ENCODE results near the gene NENF. TPM values are rescaled to one million over a fixed set of nuclear protein-coding genes. Genes with fewer than 3 reads are reported as not detected.

The NENF gene
- total RNA-seq, 4 donors from 2014 or later = 82.8 to 139 (median 84.6) TPM

GRCh38 chr1:212463565-212464285 lies 31.0 kb downstream of the NENF start:
- TF ChIP-seq, protein P1, sequence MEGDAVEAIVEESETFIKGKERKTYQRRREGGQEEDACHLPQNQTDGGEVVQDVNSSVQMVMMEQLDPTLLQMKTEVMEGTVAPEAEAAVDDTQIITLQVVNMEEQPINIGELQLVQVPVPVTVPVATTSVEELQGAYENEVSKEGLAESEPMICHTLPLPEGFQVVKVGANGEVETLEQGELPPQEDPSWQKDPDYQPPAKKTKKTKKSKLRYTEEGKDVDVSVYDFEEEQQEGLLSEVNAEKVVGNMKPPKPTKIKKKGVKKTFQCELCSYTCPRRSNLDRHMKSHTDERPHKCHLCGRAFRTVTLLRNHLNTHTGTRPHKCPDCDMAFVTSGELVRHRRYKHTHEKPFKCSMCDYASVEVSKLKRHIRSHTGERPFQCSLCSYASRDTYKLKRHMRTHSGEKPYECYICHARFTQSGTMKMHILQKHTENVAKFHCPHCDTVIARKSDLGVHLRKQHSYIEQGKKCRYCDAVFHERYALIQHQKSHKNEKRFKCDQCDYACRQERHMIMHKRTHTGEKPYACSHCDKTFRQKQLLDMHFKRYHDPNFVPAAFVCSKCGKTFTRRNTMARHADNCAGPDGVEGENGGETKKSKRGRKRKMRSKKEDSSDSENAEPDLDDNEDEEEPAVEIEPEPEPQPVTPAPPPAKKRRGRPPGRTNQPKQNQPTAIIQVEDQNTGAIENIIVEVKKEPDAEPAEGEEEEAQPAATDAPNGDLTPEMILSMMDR (IDR thresholded peaks at IDR 0.05) = no peak
- TF ChIP-seq POLR2A (IDR thresholded peaks at IDR 0.05) = no peak
- intact Hi-C loops (cut with DNase I; ENCODE audit: low total_unique reads) = no loop called here
- 80 to 84% methylated on average over 7 of the region's 7 CpGs for WGBS, 2 donors

DNA sequence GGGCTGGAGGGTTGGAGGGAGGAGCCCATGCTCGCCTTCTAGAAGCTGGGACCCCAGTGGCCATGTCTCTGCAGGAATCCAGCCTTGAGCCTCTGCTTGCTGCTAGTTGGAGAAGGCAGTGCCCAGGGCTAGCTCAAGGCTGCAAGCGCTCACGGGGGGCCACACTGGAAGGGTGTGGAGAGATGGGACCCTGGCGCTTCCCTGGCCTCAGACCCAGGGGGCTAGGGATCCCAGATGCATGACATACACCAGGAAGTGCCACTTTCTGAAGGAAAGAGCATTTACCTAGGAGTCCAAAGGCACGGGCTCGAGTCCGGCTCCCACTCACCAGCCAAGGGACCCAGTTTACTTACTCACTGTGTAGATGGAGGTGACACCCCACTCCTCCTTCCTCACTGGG lies 32.6 kb downstream of the NENF start:
- no peak for DNase-seq (ENCODE audit: low spot score in 2 of 2)
- intact Hi-C loops (cut with DNase I; ENCODE audit: low total_unique reads) = no loop called here
- no peak overlapping the region for H3K4me3 ChIP-seq (ENCODE audit: low read depth, poor library complexity, severe bottlenecking)
- WGBS, 2 donors = 93 to 98% methylated on average over 7 of the region's 7 CpGs
- no peak for TF ChIP-seq POLR2A (IDR thresholded peaks at IDR 0.05)
- TF ChIP-seq, protein P1 (IDR thresholded peaks at IDR 0.05) = no peak

More at GRCh38 chr1:212463565-212464285, 31.0 kb downstream of the NENF start:
- no peak overlapping the region for H3K4me3 ChIP-seq (ENCODE audit: low read depth, poor library complexity, severe bottlenecking)
- no peak for DNase-seq (ENCODE audit: low spot score in 2 of 2)

GRCh38 chr1:212466437-212466836 lies 33.7 kb downstream of the NENF start:
- no peak for DNase-seq (ENCODE audit: low spot score in 2 of 2)
- no peak overlapping the region for H3K4me3 ChIP-seq (ENCODE audit: low read depth, poor library complexity, severe bottlenecking)
- TF ChIP-seq POLR2A (IDR thresholded peaks at IDR 0.05) = no peak
- TF ChIP-seq, protein P1 (IDR thresholded peaks at IDR 0.05) = no peak
- 81 to 97% methylated on average over 2 of the region's 2 CpGs for WGBS, 2 donors
- intact Hi-C loops (cut with DNase I; ENCODE audit: low total_unique reads) = no loop called here

- H3K4me3 ChIP-seq (ENCODE audit: low read depth, poor library complexity, severe bottlenecking) = no peak overlapping the region
- TF ChIP-seq POLR2A (IDR thresholded peaks at IDR 0.05) = no peak
- TF ChIP-seq, protein P1 (IDR thresholded peaks at IDR 0.05) = no peak
- 43 to 44% methylated on average over 11 of the region's 11 CpGs for WGBS, 2 donors
- no peak for DNase-seq (ENCODE audit: low spot score in 2 of 2)
- intact Hi-C loops (cut with DNase I; ENCODE audit: low total_unique reads) = no loop called here
These were observed 34.4 kb downstream of the NENF start for GRCh38 chr1:212466898-212467650.

GRCh38 chr1:212467843-212468482 lies 35.2 kb downstream of the NENF start:
- intact Hi-C loops (cut with DNase I; ENCODE audit: low total_unique reads) = no loop called here
- WGBS, 2 donors = 72 to 74% methylated on average over 5 to 6 of the region's 6 CpGs
- no peak for DNase-seq (ENCODE audit: low spot score in 2 of 2)
- H3K4me3 ChIP-seq (ENCODE audit: low read depth, poor library complexity, severe bottlenecking) = no peak overlapping the region
- TF ChIP-seq, protein P1 (IDR thresholded peaks at IDR 0.05) = no peak
- no peak for TF ChIP-seq POLR2A (IDR thresholded peaks at IDR 0.05)
